Activated CD8-positive, alpha-beta memory T cell treated with anti-CD3 and anti-CD28 coated beads, Interleukin-2, amount 50 U/mL, for 48 hours (primary cell): ENCODE results near the gene KCNK18.
"Not testable (repeated sequence)": the region's sequence is repeated elsewhere in the genome, so short reads cannot be mapped to it uniquely, and the experiment has no call there.

Experiments
- DNase-seq: peaks from one replicate; pipeline ENCODE4 v3.0.0-alpha.2; 2020

Gene KCNK18

DNA sequence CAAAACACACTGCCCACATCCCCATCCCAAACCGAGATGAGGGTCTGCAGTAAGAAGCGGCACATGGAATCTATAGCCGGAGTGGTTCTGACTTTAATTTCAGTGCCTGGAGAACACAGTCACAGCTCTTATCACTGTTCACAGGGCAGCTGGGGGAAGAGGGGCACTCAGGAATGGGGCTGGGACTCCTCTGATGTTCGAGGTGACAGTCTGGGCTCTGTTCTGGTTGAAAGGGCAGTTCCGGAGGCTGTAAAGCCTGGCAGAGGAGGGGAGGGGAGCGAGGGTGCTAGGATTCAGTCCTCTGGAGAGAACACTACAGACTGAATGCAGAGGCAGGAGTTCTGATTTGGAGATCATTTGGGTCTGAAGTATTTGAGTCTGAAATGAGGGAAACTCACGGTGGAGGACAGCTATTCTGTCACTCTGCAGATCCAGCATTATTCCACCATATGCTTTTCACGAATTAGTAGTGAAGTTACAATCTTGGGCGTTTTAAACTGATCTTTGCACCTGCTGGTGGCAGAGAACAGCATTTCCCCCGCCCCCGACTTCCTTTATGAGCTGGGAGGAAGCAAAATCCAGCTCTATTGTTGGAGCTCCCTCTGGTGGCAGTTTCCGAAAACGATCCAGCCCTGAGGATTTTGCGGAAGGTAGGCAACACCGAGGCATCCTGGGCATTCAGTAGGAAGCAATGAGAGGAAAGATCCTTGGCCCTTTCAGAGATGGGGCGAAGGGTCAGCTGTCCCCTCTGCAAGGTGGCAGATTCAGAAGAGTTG is 22.7 kb upstream of the KCNK18 start:
- DNase-seq, result peak; percentile 90

DNA sequence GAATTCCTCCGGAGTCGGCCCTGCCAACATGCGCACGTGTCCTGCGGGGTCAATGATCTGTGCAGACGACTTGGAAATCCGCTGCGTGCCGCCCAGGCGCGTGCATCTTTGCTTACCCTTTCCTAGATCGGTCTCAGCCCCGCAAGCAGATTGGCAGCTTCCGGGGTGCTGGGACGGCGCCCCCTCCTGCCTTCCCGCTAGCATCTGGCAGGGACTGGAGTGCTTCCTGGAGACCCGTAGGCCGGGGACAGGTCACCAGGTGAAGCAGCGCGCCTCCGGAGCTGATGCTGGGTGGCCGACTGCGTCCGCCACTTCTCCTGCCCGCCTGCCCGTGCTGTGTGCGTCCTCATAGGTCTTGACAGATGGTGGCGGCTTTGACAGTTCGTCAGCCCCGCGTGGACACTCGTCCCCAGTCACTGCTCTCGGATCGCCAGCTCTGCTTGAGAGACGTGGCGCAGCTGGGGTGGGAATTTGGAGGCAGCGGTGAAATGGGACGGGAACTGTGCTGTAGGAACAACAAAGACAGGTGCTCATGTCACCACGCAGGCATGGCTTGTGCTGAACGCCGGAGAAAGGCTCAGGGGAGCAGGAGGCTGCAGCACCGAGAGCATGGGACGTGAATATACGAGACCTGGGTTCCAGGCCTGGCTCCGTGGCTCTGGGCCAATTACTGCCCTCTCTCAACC is 21.9 kb upstream of the KCNK18 start:
- no peak for DNase-seq

DNA sequence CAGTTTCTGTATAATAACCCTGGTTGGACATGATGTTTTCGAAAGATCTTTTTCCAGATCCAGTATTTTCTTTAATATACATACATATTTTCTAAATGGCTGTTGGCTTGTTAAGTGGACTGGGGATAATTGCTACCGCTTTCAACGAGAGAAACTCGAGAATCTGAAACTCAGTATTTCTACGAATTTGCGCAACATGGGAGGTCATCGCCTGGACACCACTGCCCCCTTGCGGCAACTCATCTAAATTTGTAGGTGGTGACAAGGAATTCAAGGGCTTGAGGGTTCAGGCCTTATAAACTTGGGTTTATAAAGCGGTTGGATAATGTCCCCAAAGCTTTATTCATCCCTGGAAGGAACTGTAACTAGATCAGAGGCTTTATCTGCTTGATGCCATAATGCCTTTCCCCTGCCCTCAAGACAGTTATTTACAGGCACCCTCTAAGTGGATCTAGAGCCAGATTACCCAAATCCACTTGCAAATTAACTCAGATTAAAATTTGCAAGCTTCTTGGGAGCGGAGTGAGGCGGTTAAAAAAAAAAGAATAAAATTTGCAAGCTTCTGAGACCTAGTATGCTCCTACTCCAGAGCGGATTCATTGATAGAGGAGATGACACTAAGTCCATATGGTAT is 21.3 kb upstream of the KCNK18 start:
- DNase-seq, result peak; percentile 88

DNA sequence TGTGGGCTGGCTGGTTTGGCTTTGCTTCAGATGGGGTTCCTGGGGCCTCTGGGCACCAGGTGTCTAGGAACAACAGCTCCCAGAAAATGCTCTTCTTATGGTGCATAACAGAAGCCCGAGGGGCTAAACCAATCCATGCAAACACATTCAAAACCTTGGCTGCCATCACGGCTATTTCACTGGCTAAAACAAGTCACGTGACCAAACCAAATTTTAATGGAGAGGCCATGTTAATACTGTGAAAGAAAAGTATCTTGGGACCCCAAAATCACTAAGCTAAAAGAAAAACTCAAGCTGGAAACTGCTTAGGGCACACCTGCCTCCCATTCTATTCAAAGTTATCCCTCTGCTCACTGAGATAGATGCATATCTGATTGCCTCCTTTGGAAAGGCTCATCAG is 19.1 kb upstream of the KCNK18 start:
- no peak for DNase-seq

DNA sequence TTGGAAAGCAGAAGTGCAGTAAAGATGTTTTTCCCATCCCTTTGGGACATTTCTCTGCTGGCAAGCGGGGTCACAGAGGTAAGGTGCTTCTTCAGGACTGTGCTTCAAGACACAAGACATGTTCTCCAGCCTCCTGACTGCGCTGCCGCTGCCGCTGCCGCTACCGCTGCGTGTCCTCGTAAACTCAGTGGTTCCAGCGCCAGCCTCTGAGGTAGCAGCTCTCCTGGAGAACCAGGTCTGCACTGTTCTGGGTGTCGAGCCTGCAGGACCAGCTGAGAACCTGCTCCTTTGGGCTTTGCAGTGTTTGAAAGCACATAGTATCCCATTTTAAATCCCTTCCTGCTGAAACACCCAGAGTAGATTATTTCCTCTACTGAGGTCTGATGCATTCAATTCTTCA is 13.0 kb upstream of the KCNK18 start:
- no peak for DNase-seq

DNA sequence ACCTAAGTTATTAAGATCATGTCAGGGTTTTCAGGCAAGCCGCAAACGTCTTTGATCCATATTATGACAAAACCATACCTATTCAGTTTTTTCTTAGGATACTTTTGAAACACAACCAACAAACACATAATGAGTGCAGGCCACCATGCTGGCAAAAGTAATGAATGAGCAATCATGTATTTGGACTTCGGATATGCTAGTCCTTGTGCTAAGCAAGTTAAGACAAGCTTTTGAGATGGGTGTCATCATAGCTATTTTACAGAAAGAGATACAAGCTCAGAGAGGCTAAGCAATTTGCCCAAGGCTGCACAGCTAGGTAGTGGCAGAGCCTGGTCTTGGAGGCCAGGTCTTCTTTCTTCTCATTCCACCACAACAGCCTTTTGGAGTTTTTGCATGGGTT is 12.5 kb upstream of the KCNK18 start:
- no peak for DNase-seq

DNA sequence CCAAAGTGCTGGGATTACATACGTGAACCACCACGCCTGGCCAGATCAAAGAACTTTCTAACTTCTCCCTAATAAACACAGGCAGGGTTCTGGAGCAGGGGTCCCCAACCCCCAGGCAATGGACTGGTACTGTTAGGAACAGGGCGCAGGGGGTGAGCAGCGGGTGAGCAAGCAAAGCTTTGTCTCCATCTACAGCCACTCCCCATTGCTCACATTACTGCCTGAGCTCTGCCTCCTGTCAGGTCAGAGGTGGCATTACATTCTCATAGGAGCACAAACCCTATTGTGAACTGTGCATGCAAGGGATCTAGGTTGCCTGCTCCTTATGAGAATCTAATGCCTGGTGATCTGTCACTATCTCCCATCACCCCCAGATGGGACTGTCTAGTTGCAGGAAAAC is 11.5 kb upstream of the KCNK18 start:
- not testable (repeated sequence) for DNase-seq

DNA sequence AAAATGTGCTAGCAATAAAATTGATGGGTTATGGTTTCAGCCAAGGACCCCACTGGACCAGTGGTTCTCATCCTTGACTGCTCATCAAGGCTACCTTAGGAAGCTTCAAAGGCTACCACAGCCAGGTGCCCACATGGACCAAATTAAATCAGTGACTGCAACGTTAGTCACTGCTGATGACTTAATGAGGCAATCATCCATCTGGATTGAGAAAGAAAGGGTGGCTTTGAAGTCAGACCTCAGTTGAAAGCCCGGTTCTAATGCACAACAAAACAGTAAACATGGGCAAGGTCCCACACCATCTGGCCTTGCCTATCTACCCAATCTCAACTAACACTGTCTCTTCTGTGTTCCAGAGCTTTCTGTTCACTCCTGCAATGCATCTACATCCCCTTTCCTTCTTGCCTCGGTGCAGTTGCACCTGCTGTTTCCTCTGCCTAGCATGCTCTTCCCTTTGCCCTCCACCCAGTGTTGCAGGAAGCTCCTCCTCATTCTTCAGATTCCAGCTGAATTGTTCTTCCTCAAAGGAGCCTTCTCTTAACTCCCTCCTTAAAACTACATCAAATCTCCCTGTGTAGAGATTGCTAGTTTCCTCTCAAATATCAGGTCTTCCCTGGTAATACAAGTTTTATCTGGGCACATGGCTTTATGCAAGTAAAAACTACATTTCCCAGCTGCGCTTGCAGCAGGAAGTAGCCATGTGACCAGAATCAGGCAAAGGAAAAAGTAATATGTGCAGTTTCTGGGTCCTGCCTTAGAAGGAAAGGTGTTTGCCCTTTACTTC is 10.3 kb upstream of the KCNK18 start:
- no peak for DNase-seq

DNA sequence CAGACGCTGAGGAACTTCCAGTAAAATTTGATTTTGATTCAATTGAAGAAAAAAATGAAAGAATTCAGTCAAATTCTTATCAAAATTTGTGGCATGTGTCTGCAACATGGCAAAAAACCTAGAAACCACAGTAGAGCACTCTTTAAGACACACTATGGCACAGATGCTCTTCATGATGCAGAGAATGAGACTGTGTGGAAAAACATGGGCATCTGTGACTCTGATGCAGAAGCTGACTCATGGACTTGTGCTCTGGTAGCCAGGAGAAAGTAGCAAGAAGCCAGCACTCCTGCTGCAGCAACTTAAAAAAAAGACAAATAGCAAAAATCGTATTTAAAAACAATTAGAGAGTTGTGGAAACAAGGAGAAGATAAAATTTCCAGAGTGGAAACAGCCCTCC is 8.9 kb upstream of the KCNK18 start:
- no peak for DNase-seq

DNA sequence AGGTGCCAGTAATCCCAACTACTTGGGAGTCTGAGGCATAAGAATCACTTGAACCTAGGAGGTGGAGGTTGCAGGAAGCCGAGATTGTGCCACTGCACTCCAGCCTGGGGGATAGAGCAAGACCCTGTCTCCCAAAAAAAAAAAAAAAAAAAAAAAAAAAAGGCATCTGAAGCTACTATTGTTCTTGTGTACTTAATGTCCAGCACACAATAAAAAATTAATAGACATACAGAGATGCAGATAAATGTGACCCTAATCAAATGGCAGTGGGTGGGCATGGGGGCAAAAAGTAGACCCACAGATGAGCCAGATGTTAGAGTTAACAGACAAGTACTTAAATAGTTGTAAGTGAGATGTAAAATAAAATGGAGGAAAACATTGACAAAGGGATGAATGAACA is 7.7 kb upstream of the KCNK18 start:
- no peak for DNase-seq

DNA sequence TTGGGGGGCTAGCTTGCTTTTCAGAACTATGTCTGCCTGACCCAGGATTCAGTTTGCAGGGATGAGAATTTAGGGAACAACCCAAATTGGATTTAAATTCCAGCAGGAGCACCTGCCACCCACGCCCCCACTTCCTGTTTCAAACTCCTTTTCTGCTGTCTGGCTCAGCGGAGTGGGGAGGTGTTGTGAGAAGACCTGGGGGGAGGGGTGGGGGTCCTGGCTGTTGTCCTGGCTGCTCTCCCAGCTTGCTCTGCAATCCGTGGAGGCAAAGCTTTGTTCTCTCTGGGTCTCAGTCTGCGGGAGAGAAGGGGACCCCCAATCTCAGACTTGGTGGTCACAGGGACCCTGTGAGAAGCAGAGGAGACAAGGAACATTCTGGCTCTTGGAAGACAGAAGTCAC is 799 bp downstream of the KCNK18 start:
- DNase-seq, result no peak

DNA sequence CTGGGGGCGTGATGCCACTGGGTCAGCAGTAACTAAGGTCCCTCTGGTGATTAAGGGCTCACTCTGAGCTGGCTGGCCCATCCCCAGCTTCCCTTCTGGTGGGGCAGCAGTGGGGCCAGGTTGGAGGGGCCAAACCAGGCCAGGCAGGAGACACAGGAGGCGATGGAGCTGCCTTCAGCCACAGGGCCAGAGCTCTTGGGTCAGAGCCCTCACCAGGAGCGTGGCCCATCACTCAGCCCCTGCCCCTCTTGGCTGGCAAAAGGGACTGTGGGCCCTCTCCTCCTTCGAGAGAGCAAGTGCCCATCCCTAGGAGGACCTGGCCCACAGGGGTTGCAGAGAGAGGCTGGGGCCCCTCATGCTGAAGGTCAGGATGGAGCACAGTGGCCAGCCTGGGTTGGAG is 4.5 kb downstream of the KCNK18 start:
- DNase-seq, result no peak

DNA sequence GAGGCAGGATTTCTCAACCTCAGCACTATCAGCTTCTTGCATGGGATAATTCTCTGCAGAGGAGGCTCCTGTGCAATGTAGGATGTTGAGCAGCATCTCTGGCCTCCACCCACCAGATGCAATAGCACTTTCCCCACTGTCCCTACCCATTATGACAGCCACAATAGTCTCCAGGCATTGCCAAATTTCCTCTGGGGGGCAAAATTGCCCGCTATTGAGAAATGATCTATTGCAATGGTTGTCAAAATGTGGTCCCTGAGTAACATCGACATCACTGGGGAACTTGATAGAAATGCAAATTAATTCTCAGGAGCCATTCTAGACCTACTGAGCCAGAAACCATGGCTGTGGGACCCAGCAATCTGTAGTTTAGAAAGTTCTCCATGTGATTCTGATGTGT is 7.0 kb downstream of the KCNK18 start:
- no peak for DNase-seq

DNA sequence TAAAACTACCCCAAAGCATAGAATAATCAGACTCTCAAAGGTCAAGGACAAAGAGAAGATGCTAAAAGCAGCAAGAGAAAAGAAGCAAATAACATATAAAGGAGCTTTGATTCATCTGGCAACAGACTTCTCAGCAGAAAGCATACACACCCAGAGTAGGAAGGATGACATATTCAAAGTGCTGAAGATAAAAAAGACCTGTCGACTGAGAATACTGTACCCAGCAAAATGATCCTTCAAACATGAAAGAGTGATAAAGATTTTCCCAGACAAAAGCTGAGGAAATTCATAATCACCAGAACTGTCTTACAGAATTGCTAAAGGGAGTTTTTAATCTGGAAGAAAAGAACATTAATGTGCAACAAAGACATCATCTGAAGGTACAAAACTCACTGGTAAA is 14.9 kb downstream of the KCNK18 start:
- DNase-seq, result no peak

DNA sequence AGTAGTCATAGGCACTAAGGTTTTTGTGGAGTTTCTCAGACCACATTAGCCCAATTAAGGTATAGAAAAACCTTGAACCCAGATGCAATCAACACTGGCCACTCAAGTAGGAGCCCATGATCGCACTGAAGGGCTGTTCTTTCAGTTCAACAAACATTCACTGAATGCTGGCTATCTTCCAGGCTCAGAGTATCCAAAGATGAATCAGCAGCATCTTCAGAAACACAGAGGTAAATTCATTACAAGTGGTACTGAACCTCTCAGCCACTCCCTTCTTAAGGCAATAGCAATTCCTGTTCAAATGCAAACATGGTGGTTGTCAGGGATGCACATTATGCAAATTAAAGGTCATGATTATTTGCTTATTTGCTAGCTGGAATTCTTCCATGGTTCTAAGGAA is 17.1 kb downstream of the KCNK18 start:
- no peak for DNase-seq

DNA sequence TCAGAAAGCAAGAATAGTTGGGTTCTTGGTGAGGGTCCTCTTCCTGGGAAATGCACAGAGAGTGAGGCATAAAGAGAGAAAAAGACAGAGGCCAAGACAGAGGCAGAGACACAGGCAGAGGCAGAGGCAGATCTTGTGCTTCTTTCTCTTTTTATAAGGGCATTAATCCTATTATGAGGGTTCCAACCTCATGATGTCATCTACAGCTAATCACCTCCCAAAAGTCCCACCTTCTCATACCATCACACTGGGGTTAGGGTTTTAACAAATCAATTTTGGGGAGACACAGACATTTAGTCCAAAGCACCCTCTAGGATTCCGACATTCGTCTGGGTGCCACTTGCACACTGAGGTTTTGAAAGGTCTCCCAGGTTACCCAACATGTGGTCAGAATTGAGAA is 17.8 kb downstream of the KCNK18 start:
- no peak for DNase-seq

DNA sequence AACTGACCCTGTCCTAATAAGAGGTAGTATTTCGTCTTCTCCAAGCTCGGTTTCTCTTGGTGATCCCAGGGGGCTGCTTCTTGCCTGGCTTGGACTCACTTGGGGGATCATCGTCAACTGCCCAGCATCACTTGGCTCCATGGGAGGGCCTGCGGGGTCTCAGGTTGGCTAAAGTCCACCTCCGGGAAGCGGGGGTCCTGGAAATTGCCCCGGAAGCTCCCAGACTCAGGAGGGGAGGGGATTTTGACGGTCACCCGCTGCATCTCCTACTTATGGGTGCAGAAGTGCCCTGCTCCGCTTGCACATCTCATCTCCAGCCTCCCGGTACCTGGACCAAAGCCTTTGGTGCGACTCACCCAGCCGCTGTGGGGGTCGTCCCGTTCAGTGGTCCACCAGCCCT is 18.7 kb downstream of the KCNK18 start:
- no peak for DNase-seq

DNA sequence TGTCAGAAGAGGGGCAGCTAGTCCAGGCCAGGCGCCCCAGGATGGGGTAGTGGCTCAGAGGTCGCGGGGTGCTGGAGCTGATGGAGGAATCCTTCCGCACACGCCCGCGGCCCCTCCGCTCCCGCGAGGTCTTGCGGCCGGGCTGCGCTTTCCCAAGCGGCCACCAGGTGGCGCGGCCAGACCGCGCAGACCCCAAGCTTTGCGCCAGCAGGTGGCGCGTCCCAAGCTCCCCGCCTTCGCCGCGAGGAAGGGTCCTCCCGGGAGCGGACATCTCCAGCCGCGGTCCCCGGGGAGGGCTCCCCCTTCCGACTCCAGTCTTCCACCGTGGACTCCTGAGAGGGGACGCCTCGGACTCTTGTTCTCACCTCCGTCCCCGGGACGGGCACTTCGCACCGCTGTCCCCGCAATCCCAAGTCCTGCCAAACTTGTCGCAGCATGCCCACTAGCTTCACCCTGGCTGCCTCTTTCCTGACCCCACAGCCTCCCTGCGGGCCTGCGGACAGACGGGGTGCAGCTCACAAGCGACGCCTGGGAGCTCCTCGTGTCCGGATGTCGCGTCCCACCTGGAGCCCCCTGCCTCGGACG is 19.4 kb downstream of the KCNK18 start:
- DNase-seq, result peak; percentile 90

DNA sequence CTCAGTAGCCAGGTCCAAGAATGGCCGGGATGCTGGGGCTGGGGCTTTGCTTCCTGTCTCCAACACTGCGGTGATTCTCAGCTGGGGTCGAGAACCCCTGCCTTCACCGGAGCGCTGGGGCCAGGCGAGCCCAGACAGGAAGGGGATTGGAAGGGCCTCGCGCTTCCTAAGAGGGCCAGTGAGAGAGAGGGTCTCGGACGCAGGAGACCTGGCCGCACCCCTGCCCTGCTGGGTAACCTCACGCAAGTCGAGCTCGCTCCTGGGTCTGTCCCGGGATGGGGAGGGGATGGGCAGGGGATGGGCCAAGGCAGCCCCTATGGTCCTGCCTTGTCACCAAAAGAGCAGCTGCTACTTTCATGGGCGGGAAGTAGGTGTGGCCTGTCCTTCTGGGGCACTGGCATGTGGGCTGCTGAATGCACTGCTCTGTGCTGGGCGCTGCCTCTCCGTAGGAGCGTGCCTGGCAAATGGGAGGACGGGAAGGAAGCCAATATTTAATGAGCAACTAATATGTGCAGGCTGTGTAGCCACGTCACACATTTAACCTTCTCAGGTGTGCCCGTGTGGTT is 20.0 kb downstream of the KCNK18 start:
- peak; percentile 62 for DNase-seq

DNA sequence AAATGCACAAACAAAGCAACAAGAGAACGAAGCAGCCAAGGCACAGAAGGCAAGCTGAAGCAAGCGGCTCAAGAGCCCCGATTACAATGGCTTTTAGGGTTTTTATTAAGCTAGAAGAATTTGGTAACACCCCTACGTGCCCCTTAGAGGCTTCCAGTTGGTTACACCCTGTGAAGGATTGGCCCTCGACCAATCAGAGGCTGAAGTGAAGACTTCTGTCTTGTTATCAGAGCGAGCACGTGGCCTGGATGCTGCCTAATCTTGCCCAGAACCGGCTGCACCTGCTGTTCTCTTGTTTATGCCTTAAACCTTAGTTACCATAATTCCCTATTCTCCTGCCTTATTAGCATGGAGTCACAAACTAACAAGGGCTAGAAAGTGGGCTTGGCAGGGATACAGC is 21.4 kb downstream of the KCNK18 start:
- DNase-seq, result no peak

DNA sequence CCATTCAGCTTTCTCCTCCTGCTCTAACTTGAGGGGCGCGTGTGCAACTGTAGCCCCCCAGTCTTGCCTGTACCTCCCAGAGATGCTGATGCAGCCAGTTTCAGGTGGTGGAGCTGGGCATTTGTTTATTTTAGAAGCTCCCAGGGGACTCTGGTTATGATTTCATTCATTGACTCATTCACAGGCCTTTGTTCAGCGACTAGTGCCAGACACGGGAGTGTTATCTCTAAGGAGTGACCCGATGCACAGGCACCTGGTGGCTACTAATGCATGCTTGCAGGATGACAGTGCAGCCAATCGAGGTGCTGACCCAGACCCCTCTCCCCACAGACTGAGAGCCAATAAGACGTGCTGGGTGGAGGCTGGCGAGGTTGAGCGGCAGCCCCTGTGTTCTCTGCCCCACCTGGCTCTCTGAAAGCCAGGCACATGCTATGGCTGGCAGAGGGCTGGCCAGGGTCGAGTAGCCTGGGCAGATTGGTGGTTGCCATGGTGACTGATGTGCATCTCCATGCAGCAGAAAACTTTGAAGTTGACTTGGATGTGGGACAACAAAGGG is 23.9 kb downstream of the KCNK18 start:
- no peak for DNase-seq

DNA sequence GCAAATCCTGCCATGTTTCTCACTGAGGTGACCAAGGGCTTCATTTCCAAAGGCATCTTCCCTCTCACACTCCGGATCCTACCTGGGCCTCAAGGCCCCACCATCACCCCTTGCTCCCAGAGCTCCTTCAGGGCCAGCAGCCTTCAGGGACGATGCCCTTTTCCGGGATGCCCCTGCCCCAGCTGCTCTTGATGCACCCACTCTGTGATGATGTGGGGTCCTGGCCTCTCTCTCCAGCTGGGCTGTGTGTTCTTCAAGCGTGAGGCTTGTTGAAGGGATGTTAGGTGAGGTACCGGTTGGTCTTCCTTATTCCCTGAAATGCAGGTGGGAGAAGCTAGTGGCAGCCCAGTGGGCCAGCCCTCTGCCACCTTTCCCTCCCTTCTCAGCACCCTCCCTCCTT is 25.3 kb downstream of the KCNK18 start:
- no peak for DNase-seq
